Measurements from ENCODE around the gene AMPD3.

AMPD3 gene

GRCh38 chr11:10500757-10501684, 46.0 kb downstream of the AMPD3 start:
- in situ Hi-C loops (cut with HindIII; ENCODE audit: low sequenced_read_pairs) = loop anchor here (25.0 kb wide), 1 partner anchor 236 kb away; no protein-coding TSS in a partner anchor

- in situ Hi-C loops (cut with HindIII; ENCODE audit: low sequenced_read_pairs) = loop anchor here (25.0 kb wide), 1 partner anchor 235 kb away; no protein-coding TSS in a partner anchor
These were observed 47.1 kb downstream of the AMPD3 start for GRCh38 chr11:10502065-10502680.

DNA sequence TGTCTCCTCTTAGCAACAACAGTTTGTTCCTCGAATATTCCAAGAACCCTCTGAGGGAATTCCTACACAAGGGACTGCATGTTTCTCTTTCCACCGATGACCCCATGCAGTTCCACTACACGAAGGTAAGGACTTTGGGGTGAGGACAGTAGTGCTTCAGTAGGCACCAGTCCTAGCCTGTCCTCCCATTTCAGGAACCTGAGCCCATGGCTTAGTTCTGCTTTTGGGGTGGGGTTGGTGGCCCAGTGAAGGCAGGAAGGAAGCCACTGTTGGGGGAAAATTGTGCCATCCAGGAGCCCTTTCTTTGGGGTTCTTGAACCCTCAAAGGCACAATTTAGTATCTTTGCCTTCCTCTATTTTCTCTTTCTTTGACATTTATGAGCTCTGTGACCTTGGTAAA, 47.7 kb downstream of the AMPD3 start:
- in situ Hi-C loops (cut with HindIII; ENCODE audit: low sequenced_read_pairs) = loop anchor here (25.0 kb wide), 1 partner anchor 235 kb away; no protein-coding TSS in a partner anchor

GRCh38 chr11:10503221-10503620, 48.2 kb downstream of the AMPD3 start:
- in situ Hi-C loops (cut with HindIII; ENCODE audit: low sequenced_read_pairs) = loop anchor here (25.0 kb wide), 1 partner anchor 234 kb away; no protein-coding TSS in a partner anchor

DNA sequence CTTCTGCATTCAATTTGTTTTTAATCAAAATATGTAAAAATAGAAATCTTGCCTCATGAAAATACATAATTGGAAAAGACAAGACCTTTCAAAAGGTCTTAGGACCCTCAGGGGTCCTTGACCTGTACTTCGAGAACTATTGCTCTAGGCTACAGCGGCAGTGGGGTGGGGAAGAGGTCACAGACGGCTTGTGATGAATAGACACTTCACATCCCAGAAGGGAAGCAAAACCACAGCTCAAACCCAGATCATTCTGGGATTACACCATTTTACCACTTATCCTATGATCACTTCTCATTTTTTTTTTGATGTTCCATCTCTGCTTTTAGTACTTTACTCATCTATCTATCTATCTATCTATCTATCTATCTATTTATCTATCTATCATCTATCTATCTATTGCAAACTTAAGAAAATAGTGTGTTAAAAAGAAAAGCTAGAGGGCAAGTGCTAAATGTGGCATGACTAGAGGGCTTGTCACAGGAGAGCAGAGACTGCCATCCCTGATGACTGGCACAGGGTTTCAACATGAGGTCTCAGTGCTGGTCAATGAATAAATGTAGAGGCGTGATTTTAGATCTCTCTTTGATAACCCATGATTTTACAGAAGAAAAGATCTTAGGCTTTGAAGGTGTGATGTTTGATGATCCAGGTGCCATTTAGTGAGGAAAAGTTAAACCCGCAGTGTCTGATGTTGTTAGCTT, 48.9 kb downstream of the AMPD3 start:
- in situ Hi-C loops (cut with HindIII; ENCODE audit: low sequenced_read_pairs) = loop anchor here (25.0 kb wide), 1 partner anchor 233 kb away; no protein-coding TSS in a partner anchor

- in situ Hi-C loops (cut with HindIII; ENCODE audit: low sequenced_read_pairs) = loop anchor here (25.0 kb wide), 1 partner anchor 233 kb away; no protein-coding TSS in a partner anchor
These were observed 49.4 kb downstream of the AMPD3 start for GRCh38 chr11:10504490-10504889.

DNA sequence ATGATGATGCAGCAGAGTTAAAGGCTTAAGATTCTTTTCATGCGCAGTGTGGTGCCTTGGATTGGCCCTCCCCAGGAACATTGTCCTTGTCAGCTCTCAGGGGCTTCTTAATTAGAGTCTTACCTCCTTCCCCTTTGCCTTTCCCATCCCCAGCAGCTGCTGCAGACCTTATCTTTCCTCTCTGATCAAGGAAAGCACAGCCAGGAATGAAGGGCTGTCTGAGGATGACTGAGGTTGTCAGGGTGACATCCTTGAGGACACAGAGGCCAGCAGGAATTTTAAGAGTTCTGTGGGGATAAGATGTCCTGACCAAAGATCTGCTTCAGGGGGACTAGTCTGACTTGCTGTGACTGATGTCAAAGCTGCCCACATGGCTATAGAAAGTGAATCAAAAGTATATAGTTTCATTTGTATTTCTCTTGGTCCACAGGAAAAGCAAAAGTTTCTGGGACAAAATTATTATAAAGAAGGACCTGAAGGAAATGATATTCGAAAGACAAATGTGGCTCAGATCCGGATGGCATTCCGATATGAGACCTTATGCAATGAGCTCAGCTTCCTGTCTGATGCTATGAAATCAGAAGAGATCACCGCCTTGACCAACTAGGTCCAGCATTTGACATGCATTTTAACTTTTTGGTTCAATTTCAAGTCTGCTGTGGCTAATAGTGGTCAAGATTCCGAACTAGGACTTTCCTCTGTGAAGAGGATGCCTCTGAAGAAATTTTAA, 50.4 kb downstream of the AMPD3 start:
- in situ Hi-C loops (cut with HindIII; ENCODE audit: low sequenced_read_pairs) = loop anchor here (25.0 kb wide), 1 partner anchor 232 kb away; no protein-coding TSS in a partner anchor

DNA sequence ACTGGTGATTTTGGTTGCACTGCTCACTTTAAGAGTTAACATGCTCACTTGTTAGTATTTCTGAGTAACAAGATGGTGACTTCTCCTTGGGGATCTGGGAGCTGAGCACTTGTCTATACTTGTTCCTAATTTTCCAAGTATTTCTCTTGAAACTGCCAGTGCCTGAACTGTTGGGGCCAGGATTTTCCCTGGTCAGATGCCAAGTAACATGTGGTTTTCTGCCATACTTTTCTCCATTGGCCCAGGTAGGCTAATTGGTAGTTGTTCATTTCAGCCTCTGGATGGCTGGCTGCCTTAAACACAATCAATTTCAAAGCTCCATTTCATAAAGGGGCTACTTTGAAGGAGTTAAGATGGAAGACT, 50.9 kb downstream of the AMPD3 start:
- in situ Hi-C loops (cut with HindIII; ENCODE audit: low sequenced_read_pairs) = loop anchor here (25.0 kb wide), 1 partner anchor 231 kb away; no protein-coding TSS in a partner anchor

DNA sequence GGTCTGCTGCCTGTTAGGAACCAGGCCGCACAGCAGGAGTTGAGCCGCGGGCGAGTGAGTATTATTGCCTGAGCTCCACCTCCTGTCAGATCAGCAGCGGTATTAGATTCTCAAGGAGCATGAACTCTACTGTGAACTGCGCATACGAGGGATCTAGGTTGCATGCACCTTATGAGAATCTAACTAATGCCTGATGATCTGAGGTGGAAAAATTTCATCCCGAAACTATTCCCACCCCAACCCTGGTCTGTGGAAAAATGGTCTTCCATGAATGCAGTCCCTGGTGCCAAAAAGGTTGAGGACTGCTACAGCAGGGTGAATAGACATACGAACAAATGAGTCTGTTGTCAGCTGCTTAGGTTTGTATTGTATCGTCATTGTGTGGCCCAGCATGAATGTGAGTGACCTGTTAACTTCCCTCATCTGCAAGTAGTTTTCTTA, 56.1 kb downstream of the AMPD3 start:
- in situ Hi-C loops (cut with HindIII; ENCODE audit: low sequenced_read_pairs) = loop anchor here (25.0 kb wide), 1 partner anchor 226 kb away; no protein-coding TSS in a partner anchor

DNA sequence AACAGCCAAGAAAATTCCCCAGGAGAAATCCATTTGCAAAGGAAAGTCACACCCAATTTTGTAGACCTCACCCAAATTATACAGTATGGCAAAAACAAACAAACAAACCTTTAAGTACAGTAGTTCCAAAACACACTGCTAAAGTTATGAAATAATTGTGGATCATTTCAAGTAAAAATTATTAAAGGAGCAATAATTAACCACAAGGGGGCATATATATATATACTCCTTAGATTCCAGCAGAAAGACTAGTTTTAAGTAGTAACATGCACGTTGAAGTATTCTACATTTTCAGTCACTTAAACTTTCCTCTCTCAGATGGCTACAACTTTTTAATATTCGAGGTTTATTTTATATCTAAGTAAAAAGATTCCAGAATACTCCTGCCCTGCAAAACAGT, 59.1 kb downstream of the AMPD3 start:
- in situ Hi-C loops (cut with HindIII; ENCODE audit: low sequenced_read_pairs) = loop anchor here (25.0 kb wide), 1 partner anchor 223 kb away; no protein-coding TSS in a partner anchor

GRCh38 chr11:10514709-10515108, 59.6 kb downstream of the AMPD3 start:
- in situ Hi-C loops (cut with HindIII; ENCODE audit: low sequenced_read_pairs) = loop anchor here (25.0 kb wide), 1 partner anchor 223 kb away; no protein-coding TSS in a partner anchor

DNA sequence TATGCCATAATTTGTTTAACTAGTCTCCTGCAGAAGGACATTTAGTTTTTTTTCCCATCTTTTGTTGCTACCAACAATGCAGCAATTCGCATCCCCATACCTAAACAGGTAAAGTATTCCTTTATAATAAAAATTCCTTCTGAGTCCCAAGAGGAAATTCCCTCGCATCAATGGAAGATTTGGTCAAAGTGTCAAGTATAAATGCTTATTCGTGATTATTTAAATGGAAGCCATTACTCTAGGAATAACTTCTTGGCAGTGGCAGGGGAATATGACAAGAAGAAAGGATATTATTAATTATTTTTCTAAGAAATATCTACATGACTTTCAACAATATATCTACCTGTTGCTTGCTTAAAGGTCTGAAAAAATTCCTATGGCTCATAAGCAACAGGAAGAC, 60.4 kb downstream of the AMPD3 start:
- in situ Hi-C loops (cut with HindIII; ENCODE audit: low sequenced_read_pairs) = loop anchor here (25.0 kb wide), 1 partner anchor 222 kb away; no protein-coding TSS in a partner anchor

GRCh38 chr11:10518123-10518522, 63.1 kb downstream of the AMPD3 start:
- in situ Hi-C loops (cut with HindIII; ENCODE audit: low sequenced_read_pairs) = loop anchor here (25.0 kb wide), 1 partner anchor 219 kb away; no protein-coding TSS in a partner anchor

DNA sequence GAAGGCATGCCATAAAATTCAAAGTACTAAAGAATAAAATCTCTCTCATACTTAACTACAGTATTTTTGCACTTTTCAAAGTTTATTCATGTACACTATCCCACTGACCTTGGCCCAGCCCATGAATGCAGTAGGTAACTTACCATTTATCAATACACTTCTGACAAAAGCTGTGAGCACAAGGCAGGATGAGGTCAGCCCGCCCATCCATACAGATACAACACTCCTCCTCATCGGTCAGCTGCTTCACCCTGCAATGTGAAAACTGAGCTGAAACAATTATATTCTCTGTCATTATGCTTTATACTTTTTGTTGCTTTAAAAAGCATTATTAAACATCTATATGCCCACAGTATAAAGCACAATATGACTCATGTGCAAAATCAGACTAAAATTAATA, 63.8 kb downstream of the AMPD3 start:
- in situ Hi-C loops (cut with HindIII; ENCODE audit: low sequenced_read_pairs) = loop anchor here (25.0 kb wide), 1 partner anchor 218 kb away; no protein-coding TSS in a partner anchor

DNA sequence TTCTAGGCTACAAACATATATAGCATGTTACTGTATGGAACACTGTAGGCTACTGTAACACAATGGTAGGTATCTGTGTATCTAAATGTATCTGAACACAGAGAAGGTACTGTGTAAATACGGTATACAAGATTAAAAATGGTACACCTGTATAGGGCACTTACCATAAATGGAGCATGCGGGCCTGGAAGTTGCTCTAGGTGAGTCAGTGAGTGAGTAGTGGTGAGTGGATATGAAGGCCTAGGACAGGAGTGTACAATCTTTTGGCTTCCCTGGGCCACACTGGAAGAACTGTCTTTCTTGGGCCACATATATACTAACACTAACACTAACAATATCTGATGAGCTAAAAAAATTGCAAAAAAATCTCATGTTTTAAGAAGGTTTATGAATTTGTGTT, 64.6 kb downstream of the AMPD3 start:
- in situ Hi-C loops (cut with HindIII; ENCODE audit: low sequenced_read_pairs) = loop anchor here (25.0 kb wide), 1 partner anchor 218 kb away; no protein-coding TSS in a partner anchor

DNA sequence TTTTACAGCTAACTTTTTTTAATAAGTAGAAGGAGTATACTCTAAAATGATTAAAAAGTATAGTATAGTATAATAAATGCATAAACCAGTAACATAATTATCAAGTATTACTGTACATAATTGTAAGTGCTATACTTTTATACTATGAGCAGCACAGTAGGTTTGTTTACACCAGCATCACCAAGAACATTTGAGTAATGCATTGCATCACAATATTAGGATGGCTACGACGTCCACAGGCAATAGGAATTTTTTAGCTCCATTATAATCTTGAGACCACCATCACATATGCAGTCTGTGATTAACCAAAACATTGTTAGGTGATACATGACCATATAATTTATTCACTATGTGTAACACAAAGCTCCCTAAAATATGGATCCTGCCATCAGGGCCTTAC, 65.5 kb downstream of the AMPD3 start:
- in situ Hi-C loops (cut with HindIII; ENCODE audit: low sequenced_read_pairs) = loop anchor here (25.0 kb wide), 1 partner anchor 217 kb away; no protein-coding TSS in a partner anchor

DNA sequence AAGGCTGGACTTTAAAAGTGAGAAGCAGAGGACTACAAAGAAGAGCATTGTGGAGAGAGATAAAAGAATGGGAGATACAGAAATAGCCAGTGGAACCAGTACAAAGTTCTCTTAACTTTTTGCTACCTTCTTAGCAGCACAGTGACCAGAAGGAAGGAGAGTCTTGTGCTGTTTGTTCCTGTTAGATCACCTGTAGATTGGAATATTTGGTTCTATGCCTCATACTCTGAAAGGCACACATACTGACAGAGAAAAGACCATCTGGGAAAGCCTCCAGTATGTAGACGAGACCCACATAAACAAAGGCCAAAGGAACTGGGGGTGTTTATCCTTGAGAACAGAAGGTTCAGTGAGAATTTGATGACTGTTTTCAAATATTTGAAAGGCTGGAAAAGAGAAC, 67.2 kb downstream of the AMPD3 start:
- in situ Hi-C loops (cut with HindIII; ENCODE audit: low sequenced_read_pairs) = loop anchor here (25.0 kb wide), 1 partner anchor 215 kb away; no protein-coding TSS in a partner anchor

DNA sequence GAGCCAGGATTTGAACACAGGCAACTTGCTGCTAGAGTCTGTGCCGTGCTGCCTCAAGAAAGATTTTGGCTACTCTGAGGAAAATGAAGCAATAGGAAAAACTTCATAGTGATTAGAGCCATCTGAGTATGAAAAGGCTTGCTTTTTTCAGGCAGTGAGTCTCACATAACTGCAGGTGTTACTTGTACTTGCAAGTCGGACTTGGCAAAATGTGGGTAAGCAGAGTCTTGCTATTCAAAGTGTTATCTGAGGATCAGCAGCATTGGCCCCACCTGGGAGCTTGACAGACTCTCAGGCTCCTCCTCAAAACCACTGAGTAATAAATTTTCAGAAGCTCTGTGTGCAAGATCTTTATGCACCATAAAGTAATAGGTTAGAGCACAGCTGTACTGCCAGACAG, 67.9 kb downstream of the AMPD3 start:
- in situ Hi-C loops (cut with HindIII; ENCODE audit: low sequenced_read_pairs) = loop anchor here (25.0 kb wide), 1 partner anchor 214 kb away; no protein-coding TSS in a partner anchor

- in situ Hi-C loops (cut with HindIII; ENCODE audit: low sequenced_read_pairs) = loop anchor here (25.0 kb wide), 1 partner anchor 213 kb away; no protein-coding TSS in a partner anchor
These were observed 69.4 kb downstream of the AMPD3 start for GRCh38 chr11:10524471-10524870.
